Kidney glomerular epithelial cell (primary cell): ENCODE data around the gene PCNX1.

Experiments used
- DNase-seq: peaks from one replicate; lab custom pipeline; 2025; lab: John Stamatoyannopoulos, UW

PCNX1 gene

GRCh38 chr14:71163050-71163841 is 256.0 kb downstream of the PCNX1 start:
- no peak for DNase-seq

DNA sequence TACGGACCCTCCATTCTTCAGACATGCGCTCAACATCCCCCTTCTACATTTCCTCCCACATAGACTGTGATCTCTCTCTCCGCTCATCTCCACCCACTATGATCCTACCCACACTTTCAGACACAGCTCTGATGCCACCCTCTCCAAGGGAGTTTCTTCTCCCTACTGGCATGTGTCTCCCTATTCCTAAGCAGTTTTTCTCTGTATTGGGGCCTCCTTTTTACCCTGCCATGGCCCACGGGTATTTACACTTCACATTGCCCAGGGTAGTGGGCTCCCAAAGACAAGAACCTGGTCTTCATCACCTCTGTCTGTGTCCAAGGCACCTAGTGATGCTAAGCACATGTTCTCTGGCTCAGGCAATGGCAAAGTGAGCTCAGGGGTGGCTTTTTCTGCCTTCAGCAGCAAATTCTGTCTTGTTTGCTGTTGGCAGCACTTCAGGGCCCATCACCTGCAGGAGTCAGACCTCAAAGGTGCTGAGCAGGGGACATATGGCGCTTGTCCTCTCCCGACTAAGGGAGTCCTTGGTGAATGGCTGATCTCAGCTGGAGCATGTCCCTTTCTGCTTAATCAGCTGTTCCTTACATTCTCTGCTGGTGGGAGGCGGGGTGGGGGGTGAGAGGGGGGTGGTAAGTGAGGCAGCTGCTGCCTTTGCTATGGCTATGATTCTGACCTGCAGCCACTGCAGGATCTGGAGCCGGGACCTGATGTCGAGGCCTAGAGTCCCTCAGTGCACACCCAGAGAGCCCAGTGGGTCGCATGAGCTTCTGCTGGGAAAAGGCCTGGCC is 256.8 kb downstream of the PCNX1 start:
- no peak for DNase-seq
